Esophagus muscularis mucosa (tissue), 3 donors: ENCODE measurements around the gene BNC2.

Experiments
- POLR2A ChIP-seq: fragments of 450-650 bp; IDR thresholded peaks from one replicate; pipeline ENCODE4 v1.6.1; 2017; ENCODE audit warnings: antibody characterized with exemption, moderate library complexity, mild to moderate bottlenecking, low read depth
- TF ChIP-seq, protein P1 (sequence below), 3 experiments: fragments of 200-600 bp in 2 of 3; fragments of 450-650 bp in 1 of 3; sonication (generic) in 2 of 3; IDR thresholded peaks; one replicate each; pipeline ENCODE4 v1.5.1; 2017 to 2019; ENCODE audit warnings: antibody characterized with exemption in 3 of 3, mild to moderate bottlenecking in 2 of 3, moderate library complexity in 1 of 3

DNA sequence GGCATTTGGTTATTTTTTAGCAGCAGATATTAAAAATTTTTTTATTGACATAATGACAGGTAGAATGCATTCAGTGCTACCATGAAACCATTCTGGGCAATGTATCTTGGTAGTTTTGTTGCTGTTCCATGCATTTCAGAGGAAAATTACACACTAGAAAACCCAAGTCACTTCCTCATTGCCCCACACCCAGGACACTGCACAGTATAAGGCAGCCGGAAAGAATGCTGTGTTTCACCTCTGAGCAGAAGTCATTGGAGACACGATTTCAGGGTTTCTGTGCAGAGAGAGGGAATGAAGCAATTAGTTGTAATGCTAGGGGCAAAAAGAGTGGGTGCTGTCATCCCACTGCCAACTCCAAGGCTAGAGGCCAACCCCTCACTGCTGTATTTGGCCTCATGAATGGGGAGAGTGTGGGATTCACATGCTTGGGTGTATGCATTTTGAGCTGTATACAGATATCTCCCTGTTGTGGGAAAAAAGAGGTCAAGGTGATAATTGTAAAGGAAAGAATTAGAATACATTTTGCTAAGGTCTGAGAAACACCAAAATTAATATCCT lies 290.5 kb downstream of the BNC2 start:
- TF ChIP-seq, protein P1, sequence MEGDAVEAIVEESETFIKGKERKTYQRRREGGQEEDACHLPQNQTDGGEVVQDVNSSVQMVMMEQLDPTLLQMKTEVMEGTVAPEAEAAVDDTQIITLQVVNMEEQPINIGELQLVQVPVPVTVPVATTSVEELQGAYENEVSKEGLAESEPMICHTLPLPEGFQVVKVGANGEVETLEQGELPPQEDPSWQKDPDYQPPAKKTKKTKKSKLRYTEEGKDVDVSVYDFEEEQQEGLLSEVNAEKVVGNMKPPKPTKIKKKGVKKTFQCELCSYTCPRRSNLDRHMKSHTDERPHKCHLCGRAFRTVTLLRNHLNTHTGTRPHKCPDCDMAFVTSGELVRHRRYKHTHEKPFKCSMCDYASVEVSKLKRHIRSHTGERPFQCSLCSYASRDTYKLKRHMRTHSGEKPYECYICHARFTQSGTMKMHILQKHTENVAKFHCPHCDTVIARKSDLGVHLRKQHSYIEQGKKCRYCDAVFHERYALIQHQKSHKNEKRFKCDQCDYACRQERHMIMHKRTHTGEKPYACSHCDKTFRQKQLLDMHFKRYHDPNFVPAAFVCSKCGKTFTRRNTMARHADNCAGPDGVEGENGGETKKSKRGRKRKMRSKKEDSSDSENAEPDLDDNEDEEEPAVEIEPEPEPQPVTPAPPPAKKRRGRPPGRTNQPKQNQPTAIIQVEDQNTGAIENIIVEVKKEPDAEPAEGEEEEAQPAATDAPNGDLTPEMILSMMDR (IDR thresholded peaks at IDR 0.05), result no peak
- no peak for TF ChIP-seq POLR2A
